HG03342 (cell line): ENCODE measurements around the gene SHH.
"Not testable (repeated sequence)": the region's sequence is repeated elsewhere in the genome, so short reads cannot be mapped to it uniquely, and the experiment has no call there.

Experiments
- ATAC-seq: cut with Tn5 transposase; IDR thresholded peaks from one replicate; pipeline ENCODE4 v1.9.1; 2021; ENCODE audit warnings: mild to moderate bottlenecking, moderate library complexity; ENCODE audit not compliant: unreplicated experiment

The SHH gene

GRCh38 chr7:155843426-155844018 is 31.3 kb upstream of the SHH start:
- no peak for ATAC-seq

GRCh38 chr7:155842496-155843265 is 30.4 kb upstream of the SHH start:
- no peak for ATAC-seq

- ATAC-seq: no peak
Measured at GRCh38 chr7:155840909-155841308, 28.6 kb upstream of the SHH start.

- ATAC-seq: no peak
Measured at GRCh38 chr7:155840262-155840885, 28.1 kb upstream of the SHH start.

GRCh38 chr7:155839461-155839860 is 27.2 kb upstream of the SHH start:
- ATAC-seq: no peak

- not testable (repeated sequence) for ATAC-seq
Measured at GRCh38 chr7:155838312-155838711, 26.0 kb upstream of the SHH start.

- ATAC-seq: no peak
Measured at GRCh38 chr7:155837126-155837479, 24.8 kb upstream of the SHH start.

- no peak for ATAC-seq
Measured at GRCh38 chr7:155836216-155837125, 24.2 kb upstream of the SHH start.

- ATAC-seq: no peak
Measured at GRCh38 chr7:155835446-155836215, 23.4 kb upstream of the SHH start.

- ATAC-seq: no peak
Measured at GRCh38 chr7:155834486-155835048, 22.3 kb upstream of the SHH start.

- ATAC-seq: no peak
Measured at GRCh38 chr7:155833651-155834050, 21.4 kb upstream of the SHH start.

GRCh38 chr7:155832581-155832981 is 20.3 kb upstream of the SHH start:
- ATAC-seq: no peak

- ATAC-seq: no peak
Measured at GRCh38 chr7:155831807-155832524, 19.7 kb upstream of the SHH start.

- ATAC-seq: no peak
Measured at GRCh38 chr7:155830961-155831806, 18.9 kb upstream of the SHH start.

GRCh38 chr7:155829796-155830470 is 17.7 kb upstream of the SHH start:
- no peak for ATAC-seq

- ATAC-seq: no peak
Measured at GRCh38 chr7:155825336-155825735, 13.1 kb upstream of the SHH start.

- ATAC-seq: no peak
Measured at GRCh38 chr7:155824227-155824886, 12.1 kb upstream of the SHH start.

GRCh38 chr7:155821851-155822250 is 9.6 kb upstream of the SHH start:
- no peak for ATAC-seq
